HG03342 (cell line): ENCODE results near the gene NEDD9.

ENCODE experiments used
- ATAC-seq: cut with Tn5 transposase; IDR thresholded peaks from one replicate; pipeline ENCODE4 v1.9.1; 2021; ENCODE audit warnings: mild to moderate bottlenecking, moderate library complexity; ENCODE audit not compliant: unreplicated experiment

NEDD9 gene

DNA sequence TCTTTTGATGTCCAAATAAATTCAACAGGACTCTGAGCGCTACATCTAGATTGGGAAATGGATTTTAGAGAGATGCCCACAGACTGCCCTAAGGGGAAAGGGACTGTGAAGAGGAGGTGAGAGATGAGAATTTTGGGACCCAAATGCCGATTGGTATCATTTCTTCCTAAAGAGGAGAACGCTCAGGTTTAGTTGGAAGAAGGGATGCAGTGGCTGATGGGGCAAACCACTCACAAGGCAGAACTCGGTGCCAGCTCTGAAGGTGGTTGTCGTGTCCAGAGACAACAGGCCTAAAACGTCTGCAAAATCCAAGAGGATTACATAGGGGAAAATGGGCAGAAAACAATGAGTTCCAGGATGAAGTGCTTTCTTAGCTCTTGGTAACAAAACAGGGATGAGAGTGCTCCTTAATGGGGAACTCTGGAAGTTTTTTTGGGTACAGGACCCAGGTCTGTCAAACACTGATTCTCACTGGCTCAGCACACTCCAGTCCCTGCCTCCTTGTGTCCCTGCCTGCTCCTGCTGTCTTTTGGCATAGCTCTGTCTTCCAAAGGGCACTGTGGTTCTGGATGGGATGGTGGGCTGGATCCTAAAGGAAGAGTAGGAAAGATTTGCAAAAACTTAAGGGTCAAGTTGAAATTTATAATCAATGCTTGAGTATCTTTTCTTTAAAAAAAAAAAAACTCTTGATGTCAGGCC lies 29.0 kb downstream of the NEDD9 start:
- no peak for ATAC-seq

DNA sequence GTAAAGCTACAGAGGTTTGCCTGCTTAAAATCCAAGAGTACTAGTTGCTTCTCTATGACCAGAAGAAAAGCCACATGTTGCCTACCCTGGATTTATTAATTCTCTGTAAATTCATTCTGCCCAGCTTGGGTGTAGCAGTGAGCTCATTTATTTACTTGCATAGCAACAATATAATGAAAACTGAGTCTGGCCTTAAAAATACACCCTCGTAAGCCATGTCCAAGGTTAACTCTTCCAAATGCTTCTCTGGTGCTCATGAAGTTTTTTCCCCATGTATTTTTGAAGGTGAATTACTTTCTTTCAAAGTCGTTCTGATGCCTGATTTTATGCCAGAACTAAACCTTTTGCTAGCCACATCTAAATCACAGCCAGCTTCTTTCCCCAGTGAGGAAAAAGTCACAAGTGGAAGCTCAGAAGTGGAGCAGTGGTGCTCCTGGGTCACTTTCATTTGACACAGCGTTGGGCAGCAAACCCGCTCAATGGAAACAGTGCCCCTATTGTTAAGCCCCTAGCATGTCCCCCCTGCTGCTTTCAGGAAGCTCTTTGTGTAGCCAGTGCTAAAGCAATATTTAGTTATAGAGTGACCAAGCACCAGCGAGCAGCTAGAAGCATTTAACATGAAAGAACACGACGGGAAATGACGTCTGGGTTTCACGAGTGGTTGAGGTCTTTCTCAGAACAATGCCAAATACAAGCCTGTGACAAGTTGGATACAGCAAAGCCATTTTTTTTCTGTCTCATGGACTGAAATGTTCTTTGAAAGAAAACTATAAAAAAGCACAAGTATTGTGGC lies 29.8 kb downstream of the NEDD9 start:
- ATAC-seq: no peak

DNA sequence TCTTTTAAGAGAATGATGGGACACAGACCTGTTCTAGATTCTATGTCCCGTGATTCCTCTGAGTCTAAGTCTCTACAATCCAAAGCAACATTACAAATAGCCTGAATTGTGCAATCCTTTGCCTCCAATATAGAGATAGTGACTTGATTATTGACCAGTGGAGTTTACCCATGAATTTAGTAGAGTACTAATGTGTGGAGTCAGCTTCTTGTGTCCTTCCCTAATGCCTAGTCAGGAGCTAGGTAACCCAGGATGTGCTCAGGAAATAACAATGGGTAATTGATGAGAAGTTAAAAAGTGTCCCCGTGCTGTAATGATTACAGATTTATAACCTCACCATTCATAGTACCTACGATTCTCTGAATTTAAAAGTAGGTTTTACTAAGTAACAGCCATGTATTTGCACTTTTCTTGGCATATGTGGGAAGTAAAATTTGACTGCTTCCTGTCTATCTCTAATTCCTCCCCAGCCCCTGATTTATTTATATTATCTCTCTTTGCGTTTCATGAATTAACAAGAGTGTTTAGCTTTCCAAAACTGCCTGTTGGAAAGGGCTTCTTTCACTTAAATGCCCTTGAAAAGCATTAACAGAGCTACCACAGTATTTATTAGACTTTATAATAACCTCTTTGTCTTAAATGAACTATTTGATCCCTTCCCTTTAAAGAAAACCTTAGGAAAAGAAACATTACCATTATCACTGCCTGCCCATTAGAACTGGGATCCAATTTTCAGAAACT lies 30.5 kb downstream of the NEDD9 start:
- ATAC-seq: no peak

DNA sequence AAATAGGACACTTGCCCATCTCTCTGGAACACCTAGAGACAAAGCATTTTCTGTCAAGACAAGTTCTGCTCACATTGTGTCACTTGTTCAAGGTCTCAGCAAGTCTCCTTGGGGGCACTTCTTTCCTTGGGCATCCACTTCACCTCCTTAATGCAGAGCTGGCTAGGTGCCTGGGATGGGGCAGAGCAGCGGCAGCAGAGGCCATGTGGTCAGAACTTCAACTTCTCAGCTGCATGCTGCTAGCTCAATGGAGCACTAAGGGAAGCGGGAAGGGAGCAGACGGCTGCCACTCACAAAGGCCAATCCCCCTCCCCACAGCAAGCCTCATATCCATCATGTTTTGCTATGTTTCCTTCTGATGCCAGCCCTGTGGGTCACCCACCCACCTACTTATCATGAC lies 31.5 kb downstream of the NEDD9 start:
- no peak for ATAC-seq

DNA sequence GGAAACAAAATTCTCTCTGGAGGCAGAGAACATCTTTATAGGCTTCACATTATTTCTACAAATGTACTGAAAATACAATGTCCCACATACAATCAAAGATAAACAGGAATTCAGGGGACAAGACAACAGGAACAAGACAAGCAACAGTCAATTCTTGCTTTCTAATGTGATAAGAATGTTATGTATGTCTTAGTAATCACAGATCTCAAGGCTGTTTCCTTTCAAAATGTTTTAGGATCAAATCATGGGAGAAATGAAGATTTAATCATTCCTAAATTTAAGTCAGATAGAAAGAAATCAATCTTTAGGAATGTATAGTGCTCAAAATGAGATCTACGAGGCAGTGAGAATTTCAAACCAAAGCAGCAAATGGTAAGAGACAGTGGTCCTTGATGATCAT lies 32.1 kb downstream of the NEDD9 start:
- ATAC-seq: no peak

GRCh38 chr6:11198663-11199603 lies 33.5 kb downstream of the NEDD9 start:
- ATAC-seq: peak; percentile 55

GRCh38 chr6:11197850-11198249 lies 34.6 kb downstream of the NEDD9 start:
- no peak for ATAC-seq

DNA sequence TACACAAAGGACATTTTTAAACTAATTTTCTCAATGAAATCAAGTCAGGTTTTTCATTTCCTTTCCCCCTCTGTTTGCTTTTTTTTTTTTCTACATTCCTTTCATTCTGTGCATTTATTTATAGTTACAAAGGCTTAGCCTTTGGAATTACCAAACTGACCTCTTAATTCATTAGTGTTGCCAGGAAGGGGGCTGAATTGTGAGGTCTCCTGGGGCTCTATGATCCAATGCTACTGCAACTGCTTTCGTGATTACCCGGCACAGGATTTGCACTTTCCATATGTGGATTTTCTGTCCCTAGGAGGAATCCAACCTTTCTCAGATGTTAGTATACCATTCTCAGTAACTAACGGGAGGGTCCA lies 35.3 kb downstream of the NEDD9 start:
- ATAC-seq: no peak

DNA sequence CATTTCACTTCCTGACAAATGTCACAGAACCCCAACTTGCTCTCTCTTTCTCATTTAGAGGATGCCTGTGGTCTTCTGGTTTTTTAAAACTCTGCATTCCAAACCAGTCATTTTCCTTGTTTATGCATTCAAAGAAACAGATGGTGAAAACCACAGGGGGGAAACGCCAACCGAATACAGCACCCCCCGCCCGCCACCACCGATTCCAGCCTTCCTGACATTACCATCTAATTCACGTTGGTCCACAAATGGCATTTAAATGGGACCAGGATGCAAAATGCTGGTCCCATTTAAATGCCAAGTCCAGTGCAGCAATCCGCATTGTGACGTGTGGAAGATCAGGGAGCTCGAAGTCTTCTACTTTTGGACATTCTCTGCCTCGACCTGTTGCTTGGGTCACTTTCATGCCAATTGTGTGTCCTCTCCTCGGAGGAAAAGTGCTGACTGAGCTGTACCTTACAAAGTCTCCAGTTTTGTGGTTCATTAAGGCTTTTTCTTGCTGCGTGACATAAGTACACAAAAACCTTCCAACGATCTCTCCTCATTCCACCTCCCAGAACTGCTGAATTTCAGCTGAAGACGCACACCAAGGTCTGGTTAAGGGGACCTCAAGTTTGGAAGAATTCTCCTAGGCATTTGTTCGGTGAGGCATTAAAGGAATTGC lies 35.8 kb downstream of the NEDD9 start:
- ATAC-seq: no peak

DNA sequence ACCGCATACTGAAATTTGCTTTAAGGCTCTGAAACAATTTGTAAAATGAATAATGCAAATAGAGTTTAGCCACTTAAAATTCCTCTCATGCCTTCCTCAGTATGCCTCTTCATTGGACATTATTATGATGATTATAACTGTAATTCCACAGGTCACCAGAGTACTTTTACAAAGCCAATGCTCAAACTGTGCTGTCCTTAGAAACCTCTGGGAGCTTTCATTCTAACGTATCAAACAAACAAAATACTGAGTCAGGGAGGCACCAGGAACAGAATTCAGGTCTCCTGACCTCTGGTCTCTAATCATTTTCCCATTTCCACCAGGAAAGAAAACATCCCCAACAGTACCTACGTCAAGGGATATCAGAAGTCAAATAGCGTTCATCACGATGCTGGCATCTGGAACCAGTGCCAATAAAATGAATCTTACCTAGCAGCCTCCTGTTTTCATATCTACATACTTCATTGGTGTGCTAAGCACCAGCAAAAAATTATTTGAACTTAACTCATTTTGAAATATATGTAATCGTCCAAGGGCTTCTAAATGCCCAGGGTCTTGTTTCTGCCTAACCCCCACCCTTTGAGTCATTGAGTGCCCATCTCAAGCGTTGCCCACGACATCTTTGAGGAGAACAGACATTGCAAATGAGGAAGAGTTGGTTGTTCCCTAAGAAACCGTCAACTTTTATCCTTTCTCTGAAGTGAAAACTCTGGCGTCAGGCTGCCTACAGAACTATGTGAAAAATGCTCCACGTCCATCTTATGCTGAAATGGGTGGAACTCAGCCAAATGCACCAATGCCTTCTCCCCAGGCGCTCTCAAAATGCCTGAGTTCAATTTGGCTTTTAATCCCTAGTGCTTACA lies 37.9 kb downstream of the NEDD9 start:
- ATAC-seq: no peak

- ATAC-seq: no peak
These were observed 39.0 kb downstream of the NEDD9 start for GRCh38 chr6:11193434-11193833.

DNA sequence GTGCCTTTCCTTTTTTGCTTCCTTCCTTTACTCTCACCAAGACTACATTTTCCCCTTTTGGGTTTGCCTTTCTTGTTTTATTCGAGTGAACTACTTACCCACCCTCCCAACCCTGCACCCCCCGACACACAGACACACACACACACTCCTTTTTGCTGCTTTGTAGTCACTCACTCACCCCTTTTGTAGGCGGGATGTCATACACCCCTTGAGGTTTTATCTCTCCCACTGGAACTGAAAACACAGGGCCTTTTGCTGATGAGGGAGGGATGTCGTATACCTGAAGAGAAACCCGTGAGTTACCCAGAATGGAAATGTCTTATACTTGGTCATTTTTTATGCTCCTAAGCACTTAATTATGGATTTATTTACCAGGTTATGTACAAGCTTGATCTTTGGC lies 40.3 kb downstream of the NEDD9 start:
- no peak for ATAC-seq

- no peak for ATAC-seq
These were observed 41.7 kb downstream of the NEDD9 start for GRCh38 chr6:11190625-11191245.

- ATAC-seq: no peak
These were observed 42.4 kb downstream of the NEDD9 start for GRCh38 chr6:11189865-11190624.

DNA sequence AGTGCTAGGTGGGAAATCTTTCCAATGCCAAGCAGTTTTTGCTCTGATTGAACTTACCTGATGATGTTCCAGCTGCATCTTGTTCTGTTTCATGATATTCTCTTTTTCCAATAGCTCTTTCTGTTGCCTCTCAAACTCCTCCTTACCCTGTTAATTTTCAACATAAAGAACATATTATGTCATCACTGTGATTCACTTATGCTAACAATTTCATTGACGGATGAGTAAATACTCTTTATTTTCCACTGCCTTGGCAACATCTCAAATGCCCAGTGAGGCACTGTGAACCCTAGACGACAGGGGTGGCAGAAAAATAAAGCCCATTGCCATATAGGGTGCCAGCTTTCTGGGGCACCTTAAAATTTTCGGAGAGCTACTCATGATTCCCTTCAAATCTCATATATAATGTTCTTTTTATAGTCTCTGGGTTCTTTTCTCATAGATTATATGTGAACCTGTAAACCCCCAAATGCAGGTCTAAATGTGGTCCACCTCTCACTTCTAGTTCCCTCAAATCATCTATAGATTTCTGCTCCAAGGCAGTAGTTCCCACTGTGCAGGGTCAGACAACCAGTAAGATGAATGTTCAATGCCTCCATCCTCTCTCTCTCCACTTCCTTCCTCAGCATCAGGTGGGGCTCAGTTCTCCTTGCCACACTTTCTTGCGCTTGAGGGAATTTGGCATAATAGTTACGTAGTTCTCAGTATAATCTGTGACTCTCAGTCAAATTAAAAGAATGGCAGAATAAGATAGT lies 44.1 kb downstream of the NEDD9 start:
- ATAC-seq: no peak

DNA sequence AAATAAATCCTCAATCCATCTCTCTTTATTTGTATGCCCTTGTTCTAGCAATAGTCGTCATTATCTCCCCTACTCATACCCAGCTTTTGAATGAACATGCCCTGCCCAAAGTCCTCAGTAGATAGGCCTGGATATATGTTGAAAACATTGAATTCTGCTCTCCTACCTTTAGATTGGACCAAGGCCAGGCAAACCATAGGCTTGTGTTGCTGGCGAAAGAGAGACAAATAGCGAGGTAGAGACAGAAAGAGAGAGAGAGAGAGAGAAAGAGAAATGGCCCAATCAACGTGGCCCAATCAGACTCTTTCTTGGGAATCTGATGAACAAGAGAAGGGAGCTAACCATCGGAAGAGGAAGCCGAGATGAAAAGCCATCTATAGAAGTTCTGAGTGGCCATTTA lies 45.2 kb downstream of the NEDD9 start:
- no peak for ATAC-seq

DNA sequence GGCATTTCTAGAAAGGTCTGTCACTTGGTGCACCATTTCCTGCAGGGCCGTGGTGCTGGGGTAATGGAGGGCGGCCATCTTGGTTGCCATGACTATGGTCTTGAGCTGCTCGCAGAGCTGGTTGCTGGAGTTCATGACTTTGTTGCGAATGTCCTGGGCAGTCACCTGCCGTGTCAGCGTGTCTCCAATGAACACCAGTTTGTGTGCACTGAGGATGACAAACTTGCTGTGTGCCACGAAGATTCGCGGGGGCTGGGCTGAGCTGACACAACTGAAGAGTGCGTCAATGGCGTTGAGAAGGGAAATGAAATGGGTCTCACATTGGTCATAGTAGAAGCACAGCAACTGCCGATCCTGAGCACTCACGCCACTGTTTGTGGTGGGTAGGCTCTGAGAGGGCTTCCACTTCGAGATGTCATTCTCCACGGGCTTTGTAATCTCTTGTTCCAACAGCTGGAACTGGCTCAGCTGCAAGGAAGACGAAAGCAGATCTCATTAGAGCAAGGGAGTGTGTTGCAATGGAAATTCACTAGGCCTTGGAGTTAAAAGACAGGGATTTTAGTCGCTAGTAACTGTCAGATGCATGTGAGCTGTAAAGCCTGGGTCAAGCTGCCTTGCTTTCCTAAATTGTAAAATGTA lies 47.1 kb downstream of the NEDD9 start:
- ATAC-seq: no peak
